HPDE6-E6E7 (cell line): ENCODE measurements around the gene CLDND2.

Experiments used
- DNase-seq: peaks from one replicate; pipeline ENCODE4 v3.0.0; 2011; ENCODE audit warnings: missing footprints; ENCODE audit errors: extremely low spot score

Gene CLDND2

GRCh38 chr19:51354742-51355148 is 14.1 kb downstream of the CLDND2 start:
- no peak for DNase-seq

GRCh38 chr19:51354103-51354741 is 14.6 kb downstream of the CLDND2 start:
- DNase-seq, result no peak

- no peak for DNase-seq
These were observed 15.9 kb downstream of the CLDND2 start for GRCh38 chr19:51352783-51353360.

GRCh38 chr19:51351266-51351990 is 17.4 kb downstream of the CLDND2 start:
- no peak for DNase-seq

- DNase-seq, result no peak
These were observed 21.4 kb downstream of the CLDND2 start for GRCh38 chr19:51347209-51347928.

GRCh38 chr19:51346742-51347141 is 22.1 kb downstream of the CLDND2 start:
- no peak for DNase-seq

- DNase-seq, result no peak
These were observed 23.7 kb downstream of the CLDND2 start for GRCh38 chr19:51345076-51345620.

- DNase-seq, result no peak
These were observed 25.9 kb downstream of the CLDND2 start for GRCh38 chr19:51342631-51343569.

- no peak for DNase-seq
These were observed 26.7 kb downstream of the CLDND2 start, which contains the start of gene VSIG10L for GRCh38 chr19:51341976-51342580. VSIG10L (minus strand) TSS chr19:51342139; CDS start chr19:51342124, 15 bp downstream.

GRCh38 chr19:51341066-51341465 is 27.7 kb downstream of the CLDND2 start:
- DNase-seq, result no peak

GRCh38 chr19:51339687-51340656 is 28.8 kb downstream of the CLDND2 start:
- DNase-seq, result peak; percentile 94

GRCh38 chr19:51339313-51339686 is 29.5 kb downstream of the CLDND2 start:
- no peak for DNase-seq

- peak; percentile 76 for DNase-seq
These were observed 30.1 kb downstream of the CLDND2 start for GRCh38 chr19:51338563-51339312.

GRCh38 chr19:51337861-51338562 is 30.8 kb downstream of the CLDND2 start:
- no peak for DNase-seq

GRCh38 chr19:51337141-51337860 is 31.5 kb downstream of the CLDND2 start:
- DNase-seq, result no peak

- no peak for DNase-seq
These were observed 34.9 kb downstream of the CLDND2 start for GRCh38 chr19:51333836-51334460.

- DNase-seq, result no peak
These were observed 37.1 kb downstream of the CLDND2 start for GRCh38 chr19:51331716-51332115.
